Lower leg skin (tissue), 4 donors: ENCODE results near the gene CHCHD4. TPM values are rescaled to one million over a fixed set of nuclear protein-coding genes. Genes with fewer than 3 reads are reported as not detected.

Experiments
- DNase-seq, 2 donors: peaks; one replicate each; pipeline ENCODE4 v3.0.0-alpha.2; 2019; ENCODE audit warnings: low spot score in 2 of 2
- H3K4me3 ChIP-seq: fragments of 200-600 bp; sonication (generic); 2 replicates; pipeline ENCODE4 v1.5.1; 2017; ENCODE audit warnings: mild to moderate bottlenecking, low read depth; ENCODE audit not compliant: poor library complexity, severe bottlenecking
- CTCF ChIP-seq, 3 donors: fragments of 450-650 bp; IDR thresholded peaks; one replicate each; pipeline ENCODE4 v1.5.1; 2016; ENCODE audit warnings: antibody characterized with exemption in 3 of 3, mild to moderate bottlenecking in 3 of 3, moderate library complexity in 2 of 3
- POLR2A ChIP-seq, 2 donors: fragments of 450-650 bp; IDR thresholded peaks; one replicate each; pipeline ENCODE4 v1.6.1; 2016 to 2017; ENCODE audit warnings: antibody characterized with exemption in 2 of 2, mild to moderate bottlenecking in 1 of 2, moderate library complexity in 1 of 2
- WGBS, 2 donors: methylation state at CpG; one replicate each; pipeline ENCODE4 v1.1.5; 2018; 5-methylcytosine and 5-hydroxymethylcytosine counted together
- intact Hi-C: fragments of 100-400 bp; cut with DNase I; formaldehyde crosslinking; loops from one replicate; pipeline ENCODE4 v1.15.0; 2023; ENCODE audit warnings: low total_unique reads
- total RNA-seq, 4 donors: library from RNA; depleted of rRNA; stranded (reverse); fragments of >200 nt; gene quantifications; one replicate each; pipeline ENCODE4 v1.1.0, GENCODE V29; 2016

Gene CHCHD4
- total RNA-seq, 4 donors from 2014 or later: 8.4 to 14.6 (median 11.8) TPM

DNA sequence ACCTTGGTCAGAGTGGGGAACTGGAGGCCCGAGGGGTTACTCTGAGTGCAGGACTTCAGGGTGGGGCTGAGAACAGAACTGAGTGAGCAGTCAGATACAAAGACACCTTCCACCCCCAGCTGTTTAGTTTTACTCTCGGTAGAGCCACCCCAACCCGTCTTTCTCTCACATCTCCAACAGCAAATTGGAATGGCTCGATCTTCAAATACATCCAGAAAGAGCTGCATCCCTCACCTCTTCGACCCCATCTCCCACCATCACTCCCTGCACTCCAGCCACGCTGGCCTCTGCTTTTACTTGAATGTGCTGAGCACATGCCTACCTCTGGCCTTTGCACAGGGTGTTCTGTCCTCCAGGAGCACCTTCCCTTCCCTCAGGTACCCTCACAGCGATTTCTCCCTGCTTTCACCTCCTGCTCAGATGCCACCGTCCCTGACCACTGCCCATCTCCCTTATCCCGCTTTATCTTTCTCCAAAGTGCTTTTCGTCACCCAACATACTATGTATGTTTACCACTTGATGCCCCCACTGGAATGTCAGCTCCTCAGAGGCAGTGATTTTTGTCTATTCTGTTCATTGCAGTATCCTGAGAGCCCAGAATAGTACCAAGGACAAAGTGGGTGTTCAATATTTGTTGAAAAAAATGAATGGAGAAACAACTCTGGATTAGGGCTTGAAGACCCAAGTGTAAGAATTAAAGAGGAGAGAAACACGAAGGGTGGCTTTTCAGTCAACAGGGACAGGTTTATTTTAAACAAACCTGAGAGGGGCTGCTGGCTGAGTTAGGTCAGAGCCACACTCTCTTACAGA lies 4.4 kb downstream of the CHCHD4 start:
- 92 to 95% methylated on average over 11 of the region's 11 CpGs for WGBS, 2 donors
- TF ChIP-seq CTCF (IDR thresholded peaks at IDR 0.05) (no peak), POLR2A (IDR thresholded peaks at IDR 0.05) (no peak)
- DNase-seq: peak in 1 of 2 donors; percentile 63
- H3K4me3 ChIP-seq: no peak overlapping the region
- intact Hi-C loops: loop anchor here (10.0 kb wide), 1 partner anchor 54 kb away; the partner anchor contains the start of genes LSM3 and XPC

- no peak for TF ChIP-seq POLR2A (IDR thresholded peaks at IDR 0.05)
- no peak for TF ChIP-seq CTCF (IDR thresholded peaks at IDR 0.05)
- 72 to 78% methylated on average over 2 of the region's 2 CpGs for WGBS, 2 donors
- intact Hi-C loops: loop anchor here (5.0 to 10.0 kb wide), 2 partner anchors 55 to 222 kb away; partner anchors contain the start of genes LSM3 and XPC
- no peak for DNase-seq
- H3K4me3 ChIP-seq: no peak overlapping the region
These were observed 5.0 kb downstream of the CHCHD4 start for GRCh38 chr3:14119651-14120050.

- TF ChIP-seq CTCF (IDR thresholded peaks at IDR 0.05) (no peak), POLR2A (IDR thresholded peaks at IDR 0.05) (no peak)
- 50 to 64% methylated on average over 13 of the region's 13 CpGs for WGBS, 2 donors
- peak in 1 of 2 donors; percentile 60 for DNase-seq
- H3K4me3 ChIP-seq: no peak overlapping the region
- intact Hi-C loops: loop anchor here (5.0 kb wide), 1 partner anchor 221 kb away; no protein-coding TSS in a partner anchor
These were observed 6.0 kb downstream of the CHCHD4 start for GRCh38 chr3:14118400-14119381.

GRCh38 chr3:14117468-14118399 lies 6.9 kb downstream of the CHCHD4 start:
- no peak for TF ChIP-seq POLR2A (IDR thresholded peaks at IDR 0.05)
- no peak for TF ChIP-seq CTCF (IDR thresholded peaks at IDR 0.05)
- DNase-seq: peak in 1 of 2 donors; percentile 76
- no peak overlapping the region for H3K4me3 ChIP-seq
- WGBS, 2 donors: 84 to 89% methylated on average over 10 of the region's 10 CpGs
- intact Hi-C loops: loop anchor here (5.0 kb wide), 1 partner anchor 220 kb away; no protein-coding TSS in a partner anchor
